SH-SY5Y (cell line): ENCODE results near the gene AQP3.

Experiments used
- GATA2 ChIP-seq: IDR thresholded peaks from 2 replicates; pipeline ENCODE4 v1.6.1; 2011; ENCODE audit warnings: mild to moderate bottlenecking, low read depth, low read length
- GATA3 ChIP-seq: IDR thresholded peaks from 2 replicates; pipeline ENCODE4 v1.6.1; 2011; ENCODE audit warnings: low read depth, mild to moderate bottlenecking, low read length, moderate library complexity

GRCh38 chr9:33393581-33393980 is 53.8 kb downstream of the AQP3 start:
- TF ChIP-seq GATA3 (no peak), GATA2 (no peak)
